Stimulated activated CD8-positive, alpha-beta memory T cell treated with anti-CD3 and anti-CD28 coated beads, Interleukin-15, amount 100 ng/mL, for 48 hours (primary cell): Measurements from ENCODE around the gene FOXO6.

ENCODE experiments used
- DNase-seq, 2 donors: peaks; one replicate each; pipeline ENCODE4 v3.0.0-alpha.2; 2020; ENCODE audit warnings: low read depth in 2 of 2

Gene FOXO6

GRCh38 chr1:41382480-41383090 lies 21.4 kb downstream of the FOXO6 start:
- DNase-seq = no peak

DNA sequence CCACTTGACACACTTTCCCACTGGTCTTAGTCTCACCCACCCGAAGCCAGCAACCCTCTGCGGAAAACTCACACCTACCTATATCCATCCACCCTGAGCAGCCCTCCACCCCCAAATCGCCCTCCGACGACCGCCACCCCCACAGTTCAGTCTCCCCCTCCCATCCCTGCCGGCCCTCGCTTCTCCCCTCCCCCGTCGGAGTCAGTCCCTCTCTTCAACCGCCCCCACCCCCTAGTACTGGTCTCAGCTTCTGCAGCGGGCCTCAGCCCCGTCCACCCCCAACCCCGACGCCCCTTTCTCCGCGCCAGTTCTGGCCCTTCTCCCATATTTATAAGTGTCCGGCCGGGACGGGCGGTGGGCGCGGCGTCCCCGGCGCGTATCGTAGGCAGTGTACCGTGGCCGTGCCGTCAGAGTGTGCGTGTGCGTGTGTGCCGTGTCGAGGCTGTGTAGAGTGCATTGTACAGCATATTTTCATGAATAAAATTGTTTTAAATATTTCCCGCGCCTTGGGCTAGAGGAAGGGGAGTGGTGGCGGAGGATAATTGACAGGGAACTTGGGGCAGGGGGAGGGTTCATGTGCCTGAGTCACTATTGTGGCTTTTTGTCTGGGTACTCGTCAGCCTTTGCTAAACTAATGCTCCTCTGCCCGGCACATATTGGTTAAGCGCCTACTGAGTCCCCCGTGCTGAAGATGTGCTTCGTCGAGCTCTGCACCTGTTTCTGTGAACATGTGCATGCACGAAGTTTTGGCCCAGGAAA lies 22.0 kb downstream of the FOXO6 start:
- DNase-seq = no peak

DNA sequence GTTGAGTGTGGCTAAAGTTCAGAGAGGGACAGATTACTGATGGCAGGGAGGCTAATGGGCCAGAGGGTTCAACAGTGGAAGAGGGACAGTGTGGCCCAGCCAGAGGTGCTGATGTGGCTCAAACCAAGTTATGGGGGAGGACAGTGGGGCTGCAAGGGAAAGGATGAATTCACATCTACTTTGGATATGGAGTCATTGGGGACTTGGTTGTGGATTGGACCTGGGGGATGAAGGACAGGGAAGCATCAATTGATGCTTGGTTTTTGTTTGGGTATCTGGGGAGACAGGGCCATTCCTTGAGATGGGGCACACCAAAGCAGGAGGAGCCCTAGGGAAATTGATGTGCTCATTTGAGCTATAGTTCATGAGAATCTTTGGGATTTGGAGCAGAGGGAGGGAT lies 23.3 kb downstream of the FOXO6 start:
- no peak for DNase-seq

DNA sequence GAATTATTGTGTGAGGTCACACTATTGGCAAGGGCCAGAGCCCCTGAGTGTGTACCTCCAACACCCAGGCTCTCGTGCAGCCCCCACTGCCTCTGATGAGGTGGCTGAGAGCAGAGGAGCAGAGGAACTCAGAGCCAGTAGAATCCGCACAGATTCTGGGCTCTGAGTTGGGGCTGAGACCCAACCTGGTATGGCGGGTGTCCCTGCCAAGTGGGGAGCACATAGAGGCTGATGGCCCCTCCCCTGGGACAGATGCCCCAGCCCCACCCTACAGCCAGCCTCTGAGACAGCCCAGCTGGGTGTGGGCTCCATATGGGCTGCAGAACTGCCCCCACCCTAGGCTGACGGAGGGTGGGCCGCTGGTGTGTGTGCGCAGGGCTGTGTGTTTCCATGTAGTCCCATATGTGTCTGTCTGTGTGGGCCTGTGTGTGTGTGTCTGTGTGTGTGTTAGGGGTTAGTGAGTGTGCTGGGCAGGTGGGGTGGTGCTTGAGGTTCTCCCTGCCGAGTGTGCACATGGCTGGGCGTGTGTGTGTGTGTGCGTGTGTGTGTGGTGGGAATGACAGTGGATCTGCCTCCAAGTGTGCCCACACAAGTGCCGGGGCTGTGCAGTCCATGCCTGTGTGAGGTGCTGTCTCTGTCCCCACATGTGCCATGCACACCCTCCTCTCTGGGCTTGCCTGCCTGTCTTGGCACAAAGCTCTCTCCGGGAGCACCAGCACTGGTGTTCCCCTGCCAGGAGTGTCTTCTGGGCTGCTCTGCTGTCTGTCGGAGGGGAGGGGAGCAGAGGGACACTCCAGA lies 24.4 kb downstream of the FOXO6 start:
- no peak for DNase-seq

GRCh38 chr1:41386196-41386663 lies 25.0 kb downstream of the FOXO6 start:
- DNase-seq = no peak

GRCh38 chr1:41387667-41388091 lies 26.4 kb downstream of the FOXO6 start:
- no peak for DNase-seq

DNA sequence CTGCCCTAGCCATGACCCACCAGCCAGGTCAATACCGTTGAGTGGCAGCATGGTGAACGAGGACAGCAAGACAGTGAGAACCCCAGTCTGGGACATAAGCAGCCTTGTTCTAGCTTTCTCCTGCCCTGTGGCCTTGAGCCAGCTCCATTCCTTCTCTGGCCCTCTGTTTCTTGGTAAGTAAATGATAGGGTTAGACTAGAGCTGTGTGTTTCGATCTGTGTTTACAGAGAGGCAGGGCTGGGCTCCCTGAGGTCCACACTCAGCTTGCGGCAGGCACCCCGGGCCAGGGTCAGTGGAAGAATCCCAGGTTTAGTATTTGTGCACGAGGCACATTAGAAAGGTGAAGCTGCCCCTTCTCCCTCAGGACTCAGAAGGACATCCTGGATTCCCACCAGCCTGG lies 27.3 kb downstream of the FOXO6 start:
- DNase-seq = no peak

DNA sequence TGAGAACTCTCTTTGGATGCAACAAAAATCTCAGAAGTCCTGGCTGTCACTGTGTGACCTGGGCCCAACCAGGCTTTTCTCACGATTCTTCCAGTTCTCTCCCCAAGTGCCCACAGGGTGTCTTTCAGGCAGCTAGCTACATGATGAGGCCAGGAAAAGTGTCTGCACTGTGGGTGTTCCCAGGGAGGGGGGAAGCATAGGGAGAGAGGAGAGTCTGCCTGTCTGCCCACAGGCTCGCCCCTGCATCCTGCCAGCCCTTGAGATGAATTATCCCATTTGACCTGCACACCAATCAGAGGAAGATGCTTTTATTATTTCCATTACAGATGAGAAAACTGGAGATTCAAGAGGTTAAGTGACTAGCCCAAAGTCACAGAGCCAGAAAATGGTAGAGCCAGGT lies 27.8 kb downstream of the FOXO6 start:
- no peak for DNase-seq

DNA sequence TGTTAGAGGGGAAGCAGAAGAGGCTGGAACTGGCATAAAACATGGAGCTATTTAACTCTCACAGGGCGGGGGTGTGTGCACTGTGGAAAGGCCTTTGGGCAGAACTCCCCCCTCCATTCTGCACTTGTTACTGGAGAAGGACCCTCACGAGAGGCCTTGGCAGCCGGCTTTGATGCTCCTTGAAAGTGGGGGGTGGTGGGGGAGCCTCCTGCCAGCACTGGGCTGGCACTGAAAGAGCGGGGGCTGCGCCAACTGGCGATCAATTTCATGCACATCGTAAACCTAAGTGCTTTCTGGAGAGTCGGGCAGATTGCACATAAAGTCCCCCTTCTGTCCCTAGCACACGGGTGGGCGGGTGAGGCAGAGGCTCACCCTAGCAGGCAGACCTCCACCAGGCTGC lies 28.9 kb downstream of the FOXO6 start:
- DNase-seq = no peak

DNA sequence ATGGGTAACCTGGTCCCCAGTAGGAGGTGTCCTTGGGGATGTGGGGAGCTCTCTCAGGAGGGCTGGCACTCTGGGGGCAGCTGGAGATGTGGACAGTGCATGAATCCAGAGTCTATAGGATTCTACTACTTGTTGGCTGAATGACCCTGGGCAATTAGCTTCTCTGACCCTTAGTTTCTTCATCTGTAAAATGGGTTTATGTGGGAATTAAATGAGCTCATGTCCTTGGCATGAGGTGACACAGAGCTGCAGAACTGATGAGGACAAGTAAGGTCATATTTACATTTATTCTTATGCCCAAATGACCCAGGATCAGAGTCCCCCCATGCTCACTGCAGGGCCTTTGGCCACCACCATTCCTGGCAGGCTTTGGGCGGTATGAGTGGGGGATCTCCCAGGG lies 29.3 kb downstream of the FOXO6 start:
- DNase-seq = no peak

- no peak for DNase-seq
These were observed 30.7 kb downstream of the FOXO6 start for GRCh38 chr1:41391834-41392527.

DNA sequence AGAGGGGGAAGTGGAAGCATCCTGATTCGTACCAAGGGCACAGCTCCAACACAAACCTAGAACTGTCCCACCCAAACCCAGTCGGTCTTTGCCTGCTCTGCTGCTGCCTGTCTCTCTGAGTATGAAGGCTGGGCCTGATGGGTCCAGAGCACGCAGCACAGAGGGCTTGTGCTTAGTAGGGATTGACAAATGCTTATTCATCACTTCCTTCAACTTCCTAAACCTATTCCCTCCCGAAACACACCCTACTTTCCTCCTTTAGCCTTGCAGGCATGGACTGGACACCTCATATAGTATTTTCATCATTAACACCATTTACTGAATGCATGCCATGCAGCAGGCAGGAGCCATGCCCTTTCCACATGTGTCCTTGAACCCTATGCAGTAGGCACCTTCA lies 31.3 kb downstream of the FOXO6 start:
- DNase-seq = no peak

DNA sequence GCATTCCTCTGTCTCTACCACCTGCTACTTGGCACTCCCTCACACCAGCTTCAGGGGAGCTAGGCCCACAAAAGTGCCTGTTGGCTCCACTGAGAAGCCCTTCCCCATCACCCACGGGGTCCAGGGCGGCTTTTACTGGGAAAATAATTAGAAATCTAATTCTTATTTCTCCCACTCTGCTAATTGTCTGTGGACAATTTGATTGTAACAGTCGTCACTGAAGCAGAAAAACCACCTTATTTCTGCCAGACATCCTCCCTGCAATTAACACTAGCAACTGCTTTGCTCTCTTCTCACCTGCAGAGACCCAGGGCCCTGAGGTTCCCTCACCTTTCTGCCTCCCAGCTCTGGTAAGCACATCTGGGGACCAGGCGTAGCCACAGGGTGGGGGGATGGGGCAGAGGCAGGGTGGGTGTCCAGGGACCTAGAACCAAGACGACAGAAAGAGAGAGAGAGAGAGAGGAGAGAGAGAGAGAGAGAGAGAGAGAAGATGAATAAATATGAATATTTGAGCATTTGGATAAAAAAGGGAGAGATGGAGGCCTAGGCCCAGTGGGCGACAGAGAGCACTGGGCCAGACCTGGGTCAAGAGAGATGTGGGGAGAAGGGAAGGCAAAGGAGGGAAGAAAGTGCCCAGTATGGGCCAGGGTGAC lies 32.6 kb downstream of the FOXO6 start:
- DNase-seq = no peak

DNA sequence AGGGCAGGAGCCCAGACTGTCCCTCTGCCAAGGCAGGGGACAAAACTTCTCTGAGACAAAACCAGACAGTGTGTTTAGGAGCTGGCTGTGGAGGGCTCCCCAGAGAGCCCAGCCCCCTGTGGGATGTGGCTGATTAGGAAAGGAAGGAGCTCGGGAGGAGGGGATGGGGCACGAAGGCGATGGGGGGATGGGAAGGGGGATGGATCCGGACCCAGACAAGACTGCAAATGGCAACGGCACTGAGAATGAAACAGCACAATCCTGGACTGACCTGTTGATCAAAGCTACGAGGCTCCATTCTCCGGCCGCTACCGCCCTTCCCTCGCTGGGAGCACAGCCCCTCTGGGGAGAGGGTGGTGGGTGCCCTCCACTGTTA lies 33.1 kb downstream of the FOXO6 start:
- DNase-seq = no peak

DNA sequence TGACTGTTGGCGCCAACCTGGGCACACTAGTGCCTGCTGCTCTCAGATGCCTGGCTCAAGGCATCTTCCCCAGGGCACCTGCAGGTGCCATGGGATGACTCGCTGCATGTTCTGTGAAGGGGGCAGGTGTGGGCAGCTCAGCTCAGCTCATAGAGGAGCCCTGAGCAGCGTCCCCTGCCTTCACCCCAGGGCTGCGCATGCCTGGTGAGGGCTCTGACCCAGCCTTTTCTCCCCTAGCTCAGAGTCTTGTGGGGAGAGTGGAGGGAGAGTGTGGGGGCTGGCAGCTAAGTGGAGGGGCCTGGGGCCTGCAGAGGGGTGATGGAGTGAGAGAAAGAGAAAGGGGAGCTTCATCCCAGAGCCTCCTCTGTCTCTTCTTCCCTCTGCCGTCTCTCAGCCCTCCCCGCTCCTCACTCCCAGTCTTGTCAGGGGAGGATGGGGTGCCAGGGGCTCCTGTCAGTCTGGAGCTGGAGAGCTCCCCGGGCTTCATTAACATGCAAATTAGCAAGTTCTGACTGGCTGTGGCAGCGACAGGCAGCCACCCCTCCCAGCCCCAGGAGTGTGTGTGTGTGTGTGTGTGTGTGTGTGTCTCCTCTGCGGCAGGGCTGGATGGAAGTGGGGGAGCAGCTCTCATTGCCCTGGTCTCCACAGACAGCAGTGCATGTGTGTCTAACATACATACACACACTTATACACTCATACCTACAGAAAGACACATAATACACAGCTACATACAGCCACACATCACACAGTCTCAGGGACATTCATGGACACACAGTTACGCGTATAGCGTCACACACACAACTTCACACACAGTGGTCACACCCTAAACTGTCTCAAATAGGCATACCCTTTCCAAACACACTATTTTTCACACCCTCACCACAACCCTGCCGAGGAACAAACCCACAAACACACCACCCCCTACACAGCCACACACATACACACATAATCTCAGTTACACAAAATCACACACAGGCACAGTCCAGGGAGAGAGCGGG lies 34.0 kb downstream of the FOXO6 start:
- DNase-seq = no peak

- DNase-seq = no peak
These were observed 34.9 kb downstream of the FOXO6 start for GRCh38 chr1:41396084-41396483.

DNA sequence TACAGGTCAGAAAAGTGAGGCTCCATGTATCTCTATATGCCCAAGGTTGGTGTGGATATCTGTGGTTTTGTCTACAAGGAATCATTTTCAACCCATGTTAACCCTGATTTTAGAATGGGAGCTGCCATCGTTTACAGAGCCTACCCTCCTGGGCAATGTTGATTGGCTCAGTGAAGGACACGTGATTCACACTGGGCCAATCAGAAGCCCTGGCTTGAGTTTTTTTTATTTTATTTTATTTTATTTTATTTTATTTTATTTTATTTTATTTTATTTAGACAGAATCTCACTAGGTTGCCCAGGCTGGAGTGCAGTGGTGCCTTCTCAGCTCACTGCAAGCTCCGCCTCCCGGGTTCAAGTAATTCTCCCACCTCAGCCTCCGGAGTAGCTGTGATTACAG lies 35.8 kb downstream of the FOXO6 start:
- no peak for DNase-seq

- no peak for DNase-seq
These were observed 36.6 kb downstream of the FOXO6 start for GRCh38 chr1:41397753-41398330.

DNA sequence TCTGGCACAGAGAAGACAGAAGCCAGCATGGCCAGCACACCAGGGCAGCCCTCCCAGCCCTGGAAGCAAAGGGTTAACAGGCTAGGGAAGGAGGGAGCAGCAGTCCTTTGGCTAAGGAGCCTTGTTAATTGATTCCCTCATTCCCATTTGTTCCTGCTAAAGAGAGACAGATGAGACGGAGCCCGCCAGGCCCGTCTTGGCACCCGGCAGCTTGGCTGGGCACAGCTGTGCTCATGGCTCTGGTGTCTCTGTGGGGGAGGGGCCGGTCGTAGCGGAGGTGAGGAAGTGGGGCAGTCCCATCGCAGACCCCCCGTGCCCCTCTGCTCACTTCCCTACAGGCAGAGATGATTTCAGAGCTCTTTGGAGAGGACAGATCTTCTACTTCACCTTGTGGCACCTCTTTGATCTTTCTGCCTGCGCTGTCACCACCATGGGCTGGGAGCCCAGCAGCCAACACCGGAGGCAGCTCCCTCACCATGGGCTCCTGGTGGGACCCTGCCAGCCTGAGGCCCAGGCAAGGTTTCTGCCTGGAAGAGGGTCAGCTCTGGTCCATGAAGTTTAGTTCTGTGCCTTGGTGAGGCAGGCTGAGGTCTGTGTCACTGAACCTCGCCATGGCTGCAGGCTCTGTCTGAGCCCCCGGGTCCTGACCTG lies 38.0 kb downstream of the FOXO6 start:
- no peak for DNase-seq

GRCh38 chr1:41400225-41400624 lies 39.0 kb downstream of the FOXO6 start:
- DNase-seq = no peak
